ENCODE data around the gene ATP6V1G1.

DNA sequence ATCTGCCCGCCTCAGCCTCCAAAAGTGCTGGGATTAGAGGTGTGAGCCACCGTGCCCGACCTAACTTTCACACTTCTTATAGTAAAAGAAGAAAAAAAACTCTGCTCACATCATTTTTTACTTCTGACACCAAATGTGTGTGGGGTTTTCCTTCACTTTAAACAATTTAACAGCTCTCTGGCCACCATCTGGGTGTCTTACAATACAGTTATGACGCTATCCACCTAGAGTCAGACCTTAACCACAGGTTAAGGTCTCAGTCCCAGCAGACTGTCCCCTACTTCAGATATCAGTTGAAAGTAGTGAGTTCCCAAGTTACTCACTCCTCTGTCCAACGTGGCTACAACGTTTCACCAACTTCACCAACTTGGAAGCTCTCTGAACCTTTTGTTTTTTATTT, 15.4 kb upstream of the ATP6V1G1 start:
- TF ChIP-seq, protein P1, sequence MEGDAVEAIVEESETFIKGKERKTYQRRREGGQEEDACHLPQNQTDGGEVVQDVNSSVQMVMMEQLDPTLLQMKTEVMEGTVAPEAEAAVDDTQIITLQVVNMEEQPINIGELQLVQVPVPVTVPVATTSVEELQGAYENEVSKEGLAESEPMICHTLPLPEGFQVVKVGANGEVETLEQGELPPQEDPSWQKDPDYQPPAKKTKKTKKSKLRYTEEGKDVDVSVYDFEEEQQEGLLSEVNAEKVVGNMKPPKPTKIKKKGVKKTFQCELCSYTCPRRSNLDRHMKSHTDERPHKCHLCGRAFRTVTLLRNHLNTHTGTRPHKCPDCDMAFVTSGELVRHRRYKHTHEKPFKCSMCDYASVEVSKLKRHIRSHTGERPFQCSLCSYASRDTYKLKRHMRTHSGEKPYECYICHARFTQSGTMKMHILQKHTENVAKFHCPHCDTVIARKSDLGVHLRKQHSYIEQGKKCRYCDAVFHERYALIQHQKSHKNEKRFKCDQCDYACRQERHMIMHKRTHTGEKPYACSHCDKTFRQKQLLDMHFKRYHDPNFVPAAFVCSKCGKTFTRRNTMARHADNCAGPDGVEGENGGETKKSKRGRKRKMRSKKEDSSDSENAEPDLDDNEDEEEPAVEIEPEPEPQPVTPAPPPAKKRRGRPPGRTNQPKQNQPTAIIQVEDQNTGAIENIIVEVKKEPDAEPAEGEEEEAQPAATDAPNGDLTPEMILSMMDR (IDR thresholded peaks at IDR 0.05; ENCODE audit: poor library complexity, severe bottlenecking) = no peak
- no peak for TF ChIP-seq RAD21 (conservative IDR thresholded peaks at IDR 0.05)

All from neural cell (in vitro differentiated cells).